GM21528 (cell line): ENCODE measurements around the gene TRAPPC12.
"Not testable (repeated sequence)": the region's sequence is repeated elsewhere in the genome, so short reads cannot be mapped to it uniquely, and the experiment has no call there.

ENCODE experiments used
- ATAC-seq: cut with Tn5 transposase; IDR thresholded peaks from one replicate; pipeline ENCODE4 v1.9.1; 2021; ENCODE audit warnings: mild to moderate bottlenecking, moderate library complexity; ENCODE audit not compliant: unreplicated experiment, low FRiP score

Gene TRAPPC12

DNA sequence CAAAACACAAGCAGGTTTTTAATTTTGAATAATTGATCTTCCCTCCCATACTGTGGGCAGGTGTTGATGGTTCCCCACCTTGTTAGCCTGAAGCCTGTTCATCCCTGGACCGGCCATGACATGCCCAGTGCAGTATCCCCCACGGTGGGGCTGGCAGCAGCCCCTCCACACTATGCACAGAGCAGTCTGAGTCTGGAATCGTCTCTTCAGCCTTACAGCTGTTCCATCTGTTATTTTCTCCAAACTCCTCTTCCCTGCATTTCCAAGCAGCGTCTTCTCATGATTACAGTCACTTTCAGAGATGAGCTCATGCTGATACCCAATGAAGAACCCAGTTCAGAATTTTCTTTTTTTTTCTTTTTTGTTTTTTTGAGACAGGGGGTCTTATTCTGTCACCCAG, 71.7 kb downstream of the TRAPPC12 start:
- no peak for ATAC-seq

DNA sequence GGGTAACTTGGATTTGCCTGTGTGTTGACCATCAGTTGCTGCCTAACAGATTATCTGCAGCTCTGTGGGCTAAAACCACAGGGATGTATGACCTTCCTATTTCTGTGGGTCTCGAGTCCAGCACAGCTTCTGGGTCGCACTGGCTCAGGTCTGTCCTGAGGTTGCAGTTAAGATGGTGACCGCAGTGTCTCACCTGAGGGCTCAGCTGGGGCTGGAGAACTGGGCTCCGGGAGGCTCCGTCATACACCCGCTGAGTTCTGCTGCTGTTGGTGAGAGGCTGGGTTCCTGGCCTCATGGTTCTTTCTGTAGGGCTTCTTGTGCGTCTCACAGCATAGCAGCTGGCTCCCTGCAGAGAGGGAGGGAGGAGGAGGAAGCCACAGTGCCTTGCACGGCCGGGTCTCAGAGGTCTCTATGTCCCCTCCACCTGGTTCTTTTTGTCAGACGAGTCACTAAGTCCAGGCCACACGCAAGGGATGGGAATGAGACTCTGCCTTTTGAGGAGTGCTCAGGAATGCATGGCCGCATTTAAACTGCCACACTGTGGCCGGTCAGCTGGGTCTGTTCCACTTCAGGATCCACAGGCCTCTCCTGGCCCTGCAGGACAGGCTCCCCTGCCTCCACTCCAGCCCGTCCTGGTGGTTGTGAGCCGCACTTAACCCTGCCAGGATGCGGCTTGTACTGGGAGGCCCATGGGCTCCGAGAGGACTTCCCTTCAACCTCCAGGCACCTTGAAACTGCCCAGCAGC, 72.6 kb downstream of the TRAPPC12 start:
- ATAC-seq: no peak

DNA sequence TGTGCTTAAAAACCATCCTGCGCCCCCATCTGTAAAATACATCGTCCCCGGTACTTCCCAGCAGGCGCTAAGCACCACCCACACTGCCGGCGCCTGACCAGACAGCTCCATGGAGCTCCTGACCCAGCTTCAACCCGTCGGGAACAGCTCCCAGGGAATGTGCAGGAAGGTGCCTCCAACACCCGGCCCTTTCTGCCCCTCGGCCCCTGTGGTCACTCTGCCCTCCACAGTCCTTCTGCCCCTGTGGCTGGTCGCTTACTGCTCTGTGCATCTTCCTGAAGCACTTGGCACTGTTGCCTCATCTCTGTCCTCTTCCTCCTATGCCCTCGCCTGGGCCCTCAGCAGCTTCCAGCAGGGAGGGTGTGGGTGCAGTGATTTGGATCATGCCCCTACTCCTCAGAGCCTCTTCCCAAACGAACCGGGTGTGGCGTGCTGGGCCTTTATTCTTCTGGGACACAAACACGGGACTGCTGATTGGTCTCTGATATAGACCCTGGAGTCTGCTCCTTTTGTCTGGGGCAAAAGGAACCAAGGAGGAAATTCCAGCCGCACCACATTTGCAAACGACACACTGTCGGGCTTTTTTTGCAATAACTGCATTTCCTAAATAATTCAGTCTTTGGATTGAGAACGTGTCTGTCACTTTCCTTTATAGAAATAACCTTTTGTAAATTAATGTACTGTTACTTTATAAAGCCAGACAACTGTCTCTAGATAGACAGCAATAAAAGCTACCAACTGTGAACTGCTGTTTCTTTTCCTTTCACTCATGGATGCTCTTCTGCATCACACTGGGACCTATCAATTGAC, 73.9 kb downstream of the TRAPPC12 start:
- no peak for ATAC-seq

DNA sequence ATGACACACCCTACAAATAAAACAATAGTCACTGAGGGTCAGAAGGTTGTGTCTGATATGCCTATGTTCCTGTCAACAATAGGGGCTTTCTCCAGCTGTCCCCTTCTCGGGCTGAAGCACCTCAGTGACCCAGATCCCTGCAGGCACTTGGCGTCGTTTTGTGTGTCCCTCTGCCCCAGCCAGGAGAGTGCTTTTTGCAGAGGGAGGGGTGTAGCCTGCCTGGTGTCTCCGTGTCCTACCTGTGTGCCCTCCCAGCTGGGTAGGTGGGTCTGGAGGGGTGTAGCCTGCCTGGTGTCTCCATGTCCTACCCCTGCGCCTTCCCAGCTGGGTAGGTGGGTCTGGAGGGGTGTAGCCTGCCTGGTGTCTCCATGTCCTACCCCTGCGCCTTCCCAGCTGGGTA, 74.5 kb downstream of the TRAPPC12 start:
- ATAC-seq: not testable (repeated sequence)

DNA sequence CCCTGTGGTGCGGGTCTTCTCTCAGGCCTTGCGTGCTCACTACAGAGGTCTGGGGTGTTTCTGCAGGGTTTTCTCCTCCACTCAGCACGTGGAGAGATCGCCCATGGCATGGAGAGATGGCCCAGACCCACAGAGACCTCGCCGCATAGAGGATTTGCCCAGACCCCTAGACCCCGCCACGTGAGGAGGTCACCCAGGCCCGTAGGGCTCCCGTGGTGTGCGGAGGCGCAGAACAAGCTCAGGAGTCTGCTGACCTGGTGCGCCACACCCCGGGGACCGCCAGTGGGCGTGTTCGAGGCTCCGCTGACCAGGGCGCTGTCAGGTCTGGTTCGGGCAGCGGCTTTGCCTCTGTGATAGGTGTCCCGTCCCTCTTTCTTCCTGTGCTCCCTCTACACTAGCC, 75.3 kb downstream of the TRAPPC12 start:
- ATAC-seq: no peak

GRCh38 chr2:3456125-3456524, 76.6 kb downstream of the TRAPPC12 start:
- ATAC-seq: no peak

DNA sequence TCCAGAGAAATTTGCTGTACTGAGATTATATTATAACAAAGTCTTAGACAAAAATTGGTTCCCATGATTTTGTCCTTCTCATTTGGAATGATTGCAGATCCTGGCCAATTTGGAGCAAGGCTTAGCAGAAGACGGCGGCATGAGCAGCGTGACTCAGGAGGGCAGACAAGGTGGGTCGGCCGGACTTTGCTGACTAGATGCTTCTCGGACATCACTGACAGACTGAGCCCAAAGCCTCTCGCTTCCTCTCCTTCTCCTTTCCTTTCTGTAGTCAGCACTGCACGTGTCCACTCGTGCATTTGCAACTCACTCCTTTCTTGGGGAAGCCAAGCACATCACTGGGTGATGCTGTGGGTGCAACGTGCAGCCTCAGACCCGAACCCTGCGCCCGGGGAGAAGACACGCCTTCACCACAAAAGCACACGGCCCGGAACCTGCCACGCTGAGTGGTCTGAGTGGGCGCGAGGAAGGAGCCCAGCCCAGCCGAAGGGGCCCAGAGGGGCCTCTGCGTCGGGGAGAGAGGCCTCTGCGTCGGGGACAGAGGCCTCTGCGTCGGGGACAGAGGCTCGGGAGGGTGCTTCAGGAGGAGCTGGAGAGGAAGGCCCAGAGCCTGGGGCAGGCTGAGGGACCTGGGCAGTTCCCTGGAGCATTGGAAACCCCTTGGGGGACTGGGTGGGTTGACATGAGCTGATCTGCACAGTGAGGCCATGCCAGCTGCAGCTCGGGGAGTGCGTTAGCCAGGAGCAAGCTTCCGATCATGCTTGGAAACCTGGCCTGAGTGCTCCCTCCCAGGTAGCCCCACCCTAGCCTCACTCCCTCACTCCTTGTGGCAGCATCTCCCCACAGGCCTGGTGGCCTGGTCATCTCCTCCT, 78.3 kb downstream of the TRAPPC12 start:
- no peak for ATAC-seq

GRCh38 chr2:3458396-3459184, 79.1 kb downstream of the TRAPPC12 start:
- no peak for ATAC-seq

DNA sequence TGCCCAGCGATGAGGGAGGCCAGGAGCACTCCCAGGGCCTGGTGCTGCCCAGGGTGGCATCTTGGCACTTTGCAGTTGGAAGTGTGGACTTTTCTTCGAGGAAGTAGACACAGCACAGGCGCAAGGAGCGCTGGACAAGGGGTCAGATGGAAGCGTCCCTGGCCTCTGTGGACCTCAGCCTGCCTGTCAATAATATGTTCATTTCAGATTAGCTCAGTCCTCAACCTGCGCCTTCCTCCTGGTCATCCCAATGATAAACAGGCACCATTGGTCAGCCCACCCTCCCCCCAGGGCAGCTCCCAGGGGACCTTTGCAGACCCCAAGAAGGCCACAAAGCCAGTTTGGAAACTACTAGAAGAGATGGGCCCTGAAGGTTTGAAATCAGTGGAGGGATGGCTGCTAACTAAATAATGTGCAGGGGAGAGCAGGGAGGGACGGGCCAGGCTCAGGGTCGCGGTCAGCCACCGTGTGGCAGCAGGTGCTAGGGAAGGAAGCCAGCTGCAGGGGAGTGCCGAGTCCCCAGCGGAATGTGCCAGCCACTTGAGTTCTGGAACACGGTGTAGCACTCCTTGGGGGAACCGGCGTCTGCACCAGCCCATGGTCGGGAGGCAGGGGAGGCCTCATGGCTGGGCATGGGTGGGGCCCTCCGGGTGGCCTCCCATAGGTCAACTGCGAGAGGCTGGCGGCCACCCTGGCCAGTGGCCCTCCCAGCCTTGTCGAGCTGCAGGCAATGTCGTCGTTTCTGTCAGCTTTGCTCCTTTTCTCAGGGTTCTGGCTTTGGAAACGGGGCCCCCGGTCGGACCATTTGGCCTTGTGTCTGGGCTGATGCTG, 79.9 kb downstream of the TRAPPC12 start:
- no peak for ATAC-seq

DNA sequence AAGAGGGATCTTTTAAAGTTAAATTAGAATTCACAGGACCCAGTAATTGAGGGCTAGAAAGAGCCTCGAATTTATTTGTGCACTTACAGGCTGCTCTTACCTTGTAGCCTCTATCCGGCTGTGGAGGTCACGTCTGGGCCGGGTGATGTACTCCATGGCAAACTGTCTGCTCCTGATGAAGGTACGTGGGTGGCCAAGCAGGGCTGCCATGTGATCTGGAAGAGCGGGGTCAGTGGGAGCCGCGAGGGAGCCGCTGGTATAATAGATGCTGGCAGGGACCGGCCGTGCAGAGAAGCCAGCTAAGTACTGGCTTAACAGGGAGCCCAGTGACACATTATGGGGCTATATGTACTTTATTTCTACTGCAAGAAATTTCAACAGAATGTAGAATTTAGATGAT, 80.7 kb downstream of the TRAPPC12 start:
- no peak for ATAC-seq

DNA sequence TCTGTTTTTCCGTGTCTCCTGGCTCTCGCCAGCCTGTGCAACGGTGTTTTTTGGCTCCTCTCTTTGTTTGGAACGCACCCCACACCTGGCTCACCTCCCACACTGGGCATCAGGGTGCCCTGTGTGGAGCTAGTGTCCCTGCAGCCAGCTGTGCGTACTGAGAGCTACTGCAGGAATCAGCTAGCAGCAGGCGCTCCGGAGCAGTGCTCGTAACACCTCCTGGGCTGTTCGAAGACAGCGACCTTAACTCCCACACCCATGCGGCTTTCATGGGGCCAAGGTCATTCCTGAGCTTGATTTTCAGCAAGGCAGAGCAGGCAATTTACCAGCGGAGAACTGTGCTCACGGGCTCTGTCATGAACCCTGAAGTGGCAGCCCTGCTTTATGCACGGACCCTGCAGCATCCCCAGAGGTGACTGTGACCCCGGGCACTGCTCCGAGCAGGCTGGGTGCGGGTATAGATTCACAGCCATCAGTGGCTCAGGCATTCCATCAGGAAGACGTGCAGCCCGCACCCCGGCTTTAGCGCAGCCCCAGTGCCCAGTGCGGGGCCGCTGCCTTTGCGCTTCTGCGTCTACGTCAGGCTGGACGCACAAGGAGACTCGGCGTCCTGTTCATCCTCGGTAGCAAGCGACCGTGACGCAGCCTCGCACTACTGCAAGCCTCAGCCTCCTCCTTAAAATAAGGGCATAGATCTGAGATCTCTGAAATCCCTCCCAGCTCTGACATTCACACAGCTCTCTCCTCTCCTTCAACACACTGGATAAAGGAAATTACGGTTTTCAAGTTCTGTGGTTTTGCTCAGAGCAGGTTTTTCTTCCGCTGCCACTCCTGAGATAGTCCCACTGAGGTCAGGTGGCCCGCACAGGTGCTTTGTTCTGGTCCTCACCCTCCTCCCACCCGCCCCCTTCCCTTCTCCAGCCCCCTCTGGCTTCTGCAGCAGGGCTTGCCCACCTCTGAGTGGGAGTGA, 81.6 kb downstream of the TRAPPC12 start:
- ATAC-seq: no peak

DNA sequence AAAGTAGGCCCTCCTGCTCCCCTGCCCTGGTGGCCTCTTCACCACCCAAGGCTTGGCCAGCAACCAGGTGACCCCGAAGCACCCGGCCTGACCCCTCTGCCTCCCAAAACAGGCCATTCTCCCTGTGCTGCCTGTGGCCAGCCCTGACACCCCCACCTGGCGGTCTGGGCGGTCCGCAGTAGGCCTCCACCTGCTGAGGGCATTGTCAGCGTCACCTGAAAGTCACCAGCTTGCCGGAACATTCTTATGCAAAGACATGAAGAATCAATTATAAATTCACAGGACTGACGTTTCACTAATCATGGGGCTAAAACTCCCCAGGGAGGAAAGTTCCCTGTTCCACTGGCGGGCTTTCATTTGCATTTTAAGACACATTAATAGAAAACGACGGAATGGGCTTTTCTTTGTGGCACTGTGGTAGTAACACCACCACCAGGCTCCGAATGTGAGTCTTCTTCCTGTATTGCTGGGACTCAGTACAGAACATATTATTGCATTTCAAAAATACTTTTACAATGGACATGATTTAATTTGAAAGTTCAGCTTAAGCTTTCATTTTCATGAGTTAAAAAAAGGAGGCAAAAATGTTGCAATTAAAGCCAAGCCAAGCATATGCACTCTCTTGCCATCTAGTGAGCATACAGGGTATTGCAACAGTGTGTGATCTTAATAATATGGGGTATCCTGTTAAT, 82.5 kb downstream of the TRAPPC12 start:
- peak; percentile 74 for ATAC-seq

DNA sequence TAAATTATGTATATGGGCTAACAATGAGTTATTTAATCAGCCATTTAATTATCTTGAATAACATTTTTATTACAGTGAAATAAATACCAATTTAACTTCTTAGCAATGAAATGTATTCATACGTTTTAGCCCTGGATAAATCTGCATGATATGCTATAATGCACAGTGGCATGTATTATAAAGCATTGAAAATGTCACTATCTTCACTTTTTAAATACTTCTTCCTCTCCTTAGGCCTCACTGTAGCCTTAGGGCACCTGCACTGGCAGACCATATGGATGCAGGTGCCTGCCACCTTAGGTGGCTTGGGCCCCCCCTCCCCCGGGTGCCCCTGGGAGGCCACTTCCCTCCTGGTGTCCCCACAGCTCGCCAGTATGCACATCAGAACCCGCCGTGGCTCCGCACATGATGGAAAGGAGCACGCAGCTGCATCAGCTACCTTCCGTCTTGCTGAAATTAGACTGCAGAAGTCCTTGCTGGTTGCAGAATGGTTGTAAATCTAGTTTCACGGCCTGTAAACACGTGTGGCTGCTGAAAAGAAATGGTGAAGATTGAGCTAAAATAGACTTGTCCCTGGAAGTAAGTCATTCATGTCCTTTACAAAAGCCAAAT, 83.1 kb downstream of the TRAPPC12 start:
- ATAC-seq: peak; percentile 12

DNA sequence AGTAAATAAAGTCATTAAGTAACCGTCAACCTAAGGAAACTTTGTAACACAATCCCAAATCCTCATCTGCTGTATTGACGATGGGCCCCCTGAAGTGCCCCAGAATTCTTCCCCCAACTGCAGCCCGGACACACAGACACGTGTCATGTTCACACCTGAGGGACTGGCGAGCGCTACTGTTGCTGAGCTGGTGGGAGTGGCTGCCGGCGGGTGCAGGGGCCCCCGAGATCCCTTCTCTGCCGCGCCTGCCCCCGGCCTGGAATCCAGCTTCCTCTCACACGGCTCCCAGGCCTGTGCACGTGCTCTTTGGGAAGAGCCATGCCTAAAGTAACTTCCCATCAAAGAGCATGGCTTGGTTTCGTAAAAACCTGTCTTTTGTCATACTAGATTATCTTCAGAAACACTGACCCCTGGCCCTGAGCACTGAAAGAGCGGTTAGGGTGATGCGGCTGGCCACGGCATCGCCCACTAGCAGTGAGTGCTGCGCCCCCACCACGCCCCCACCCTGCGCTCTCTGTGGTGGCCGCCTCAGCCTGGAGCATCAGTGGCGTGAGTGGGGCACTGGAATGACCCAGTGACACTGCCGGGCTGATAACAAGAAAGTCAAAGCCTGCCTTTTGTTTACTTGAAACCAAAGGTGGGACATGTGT, 83.8 kb downstream of the TRAPPC12 start:
- ATAC-seq: no peak

GRCh38 chr2:3463944-3464343, 84.5 kb downstream of the TRAPPC12 start:
- ATAC-seq: no peak

DNA sequence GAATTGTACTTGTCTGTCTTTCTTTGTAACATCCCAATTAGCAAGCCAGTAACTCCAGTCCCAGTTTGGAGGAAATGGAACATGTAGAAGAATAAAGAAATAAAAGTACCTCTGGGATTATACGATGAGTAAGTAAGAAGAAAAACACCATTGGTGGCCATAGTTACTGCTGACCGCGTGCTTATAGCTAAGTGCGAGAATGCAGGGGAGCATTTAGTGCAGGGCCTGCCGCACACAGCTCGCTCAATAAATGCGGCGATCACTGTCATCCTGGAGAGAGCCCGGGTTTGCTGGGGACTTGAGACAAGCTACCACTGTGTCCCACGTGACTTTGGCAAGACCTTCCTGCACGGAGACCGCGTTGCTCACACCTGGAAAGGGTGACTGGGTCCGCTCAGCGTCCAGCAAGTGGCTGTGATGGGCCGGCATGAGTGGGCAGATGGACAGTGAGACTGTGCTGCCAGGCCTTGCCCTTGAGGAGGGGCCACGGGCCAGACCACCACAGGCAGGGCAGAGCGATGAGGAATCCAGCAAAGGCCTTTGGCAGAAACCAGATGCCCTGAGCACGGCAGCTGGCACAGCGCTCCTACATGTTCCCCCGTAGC, 85.0 kb downstream of the TRAPPC12 start:
- ATAC-seq: no peak
